ENCODE results near the gene EIF3B.

GRCh38 chr7:2379821-2380450 is 25.3 kb downstream of the EIF3B start:
- TF ChIP-seq, protein P1, sequence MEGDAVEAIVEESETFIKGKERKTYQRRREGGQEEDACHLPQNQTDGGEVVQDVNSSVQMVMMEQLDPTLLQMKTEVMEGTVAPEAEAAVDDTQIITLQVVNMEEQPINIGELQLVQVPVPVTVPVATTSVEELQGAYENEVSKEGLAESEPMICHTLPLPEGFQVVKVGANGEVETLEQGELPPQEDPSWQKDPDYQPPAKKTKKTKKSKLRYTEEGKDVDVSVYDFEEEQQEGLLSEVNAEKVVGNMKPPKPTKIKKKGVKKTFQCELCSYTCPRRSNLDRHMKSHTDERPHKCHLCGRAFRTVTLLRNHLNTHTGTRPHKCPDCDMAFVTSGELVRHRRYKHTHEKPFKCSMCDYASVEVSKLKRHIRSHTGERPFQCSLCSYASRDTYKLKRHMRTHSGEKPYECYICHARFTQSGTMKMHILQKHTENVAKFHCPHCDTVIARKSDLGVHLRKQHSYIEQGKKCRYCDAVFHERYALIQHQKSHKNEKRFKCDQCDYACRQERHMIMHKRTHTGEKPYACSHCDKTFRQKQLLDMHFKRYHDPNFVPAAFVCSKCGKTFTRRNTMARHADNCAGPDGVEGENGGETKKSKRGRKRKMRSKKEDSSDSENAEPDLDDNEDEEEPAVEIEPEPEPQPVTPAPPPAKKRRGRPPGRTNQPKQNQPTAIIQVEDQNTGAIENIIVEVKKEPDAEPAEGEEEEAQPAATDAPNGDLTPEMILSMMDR (IDR thresholded peaks at IDR 0.05): no peak
- no peak for TF ChIP-seq POLR2A (IDR thresholded peaks at IDR 0.05)
